NCI-H1694 (cell line): Measurements from ENCODE around the gene UBE3C.
"Not testable (repeated sequence)": the region's sequence is repeated elsewhere in the genome, so short reads cannot be mapped to it uniquely, and the experiment has no call there.

ENCODE experiments used
- DNase-seq: peaks from one replicate; lab custom pipeline; 2025; lab: John Stamatoyannopoulos, UW

Gene UBE3C

DNA sequence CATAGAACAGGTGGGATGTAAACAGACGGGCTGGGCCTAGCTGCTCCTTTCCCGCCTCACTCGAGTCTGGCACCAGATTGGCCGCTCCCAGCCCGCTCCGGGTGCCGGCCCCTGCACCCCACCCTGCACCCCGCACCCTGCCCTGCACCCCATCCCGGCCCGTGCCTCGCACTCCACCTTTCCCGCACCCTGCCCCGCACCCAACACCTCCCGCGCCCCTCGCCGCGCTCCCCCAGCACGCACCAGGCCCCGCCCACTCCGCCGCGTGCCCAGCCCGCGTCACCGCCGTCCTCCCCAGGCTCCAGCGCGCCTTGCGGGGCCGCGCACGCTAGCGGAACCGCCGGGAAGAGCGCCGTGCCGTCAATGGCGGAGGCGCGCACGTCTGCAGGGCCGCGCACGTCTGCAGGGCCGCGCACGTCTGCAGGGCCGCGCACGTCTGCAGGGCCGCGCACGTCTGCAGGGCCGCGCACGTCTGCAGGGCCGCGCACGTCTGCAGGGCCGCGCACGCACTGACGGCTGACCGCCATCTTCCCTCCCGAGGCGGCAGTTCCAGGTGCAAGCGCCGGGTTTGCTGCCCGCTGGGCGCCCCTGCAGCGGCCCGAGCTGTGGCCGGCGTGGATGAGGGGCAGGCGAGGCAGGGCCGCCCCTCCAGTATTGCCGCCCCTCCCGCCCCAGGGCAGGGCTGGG is at the start of gene UBE3C:
TSS of gene UBE3C (plus strand) at position 503 of the 687 bp plus-strand sequence. CDS start 347 bp downstream, outside the sequence.
- peak; percentile 55 for DNase-seq

- DNase-seq: no peak
Measured at GRCh38 chr7:157089100-157089610, 49.6 kb upstream of the UBE3C start.

GRCh38 chr7:157090485-157091165 is 48.1 kb upstream of the UBE3C start:
- DNase-seq: no peak

- no peak for DNase-seq
Measured at GRCh38 chr7:157096286-157097055, 42.3 kb upstream of the UBE3C start.

DNA sequence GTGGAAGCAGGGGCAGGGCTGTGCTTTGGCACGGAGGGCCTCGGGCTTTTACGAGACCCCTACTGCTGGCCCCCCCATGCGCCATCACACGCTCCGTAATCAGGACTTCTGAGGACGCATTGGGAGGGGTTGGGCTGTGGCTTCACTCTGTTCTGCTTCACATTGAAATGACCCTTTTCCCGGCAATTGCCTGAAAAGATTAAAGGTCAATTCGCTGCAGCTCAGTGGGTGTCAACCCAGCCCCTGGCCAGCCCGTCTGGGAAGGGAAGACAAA is 41.7 kb upstream of the UBE3C start:
- DNase-seq: no peak

- no peak for DNase-seq
Measured at GRCh38 chr7:157097569-157097968, 41.2 kb upstream of the UBE3C start.

DNA sequence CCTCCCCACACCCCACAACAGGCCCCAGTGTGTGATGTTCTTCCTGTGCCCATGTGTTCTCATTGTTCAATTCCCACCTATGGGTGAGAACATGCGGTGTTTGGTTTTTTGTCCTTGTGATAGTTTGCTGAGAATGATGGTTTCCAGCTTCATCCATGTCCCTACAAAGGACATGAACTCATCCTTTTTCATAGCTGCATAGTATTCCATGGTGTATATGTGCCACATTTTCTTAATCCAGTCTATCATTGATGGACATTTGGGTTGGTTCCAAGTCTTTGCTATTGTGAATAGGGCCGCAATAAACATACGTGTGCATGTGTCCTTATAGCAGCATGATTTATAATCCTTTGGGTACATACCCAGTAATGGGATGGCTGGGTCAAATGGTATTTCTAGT is 38.7 kb upstream of the UBE3C start:
- DNase-seq: not testable (repeated sequence)

DNA sequence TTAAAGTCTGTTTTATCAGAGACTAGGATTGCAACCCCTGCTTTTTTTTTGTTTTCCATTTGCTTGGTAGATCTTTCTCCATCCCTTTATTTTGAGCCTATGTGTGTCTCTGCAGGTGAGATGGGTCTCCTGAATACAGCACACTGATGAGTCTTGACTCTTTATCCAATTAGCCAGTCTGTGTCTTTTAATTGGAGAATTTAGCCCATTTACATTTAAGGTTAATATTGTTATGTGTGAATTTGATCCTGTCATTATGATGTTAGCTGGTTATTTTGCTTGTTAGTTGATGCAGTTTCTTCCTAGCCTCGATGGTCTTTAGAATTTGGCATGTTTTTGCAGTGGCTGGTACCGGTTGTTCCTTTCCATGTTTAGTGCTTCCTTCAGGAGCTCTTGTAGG is 35.1 kb upstream of the UBE3C start:
- not testable (repeated sequence) for DNase-seq

DNA sequence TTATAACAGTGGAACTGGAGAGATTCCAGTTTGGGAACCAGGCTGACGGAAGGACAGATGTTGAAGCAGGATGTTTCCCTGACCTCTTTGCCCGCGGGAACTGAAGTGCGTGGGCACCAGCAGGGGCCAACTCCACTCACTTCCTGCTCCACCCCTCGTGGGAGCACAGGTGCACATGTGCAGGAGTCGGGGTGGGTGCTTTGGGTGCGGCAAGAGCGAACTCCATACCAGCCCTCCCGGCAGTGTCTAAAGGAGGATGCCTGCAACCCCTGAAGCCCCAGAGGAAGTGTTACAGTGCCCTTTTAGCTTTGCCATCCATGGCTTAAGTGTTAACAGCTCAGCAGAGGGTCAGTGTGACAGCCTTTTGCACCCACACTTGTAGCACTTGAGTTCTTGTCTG is 27.4 kb upstream of the UBE3C start:
- DNase-seq: no peak

DNA sequence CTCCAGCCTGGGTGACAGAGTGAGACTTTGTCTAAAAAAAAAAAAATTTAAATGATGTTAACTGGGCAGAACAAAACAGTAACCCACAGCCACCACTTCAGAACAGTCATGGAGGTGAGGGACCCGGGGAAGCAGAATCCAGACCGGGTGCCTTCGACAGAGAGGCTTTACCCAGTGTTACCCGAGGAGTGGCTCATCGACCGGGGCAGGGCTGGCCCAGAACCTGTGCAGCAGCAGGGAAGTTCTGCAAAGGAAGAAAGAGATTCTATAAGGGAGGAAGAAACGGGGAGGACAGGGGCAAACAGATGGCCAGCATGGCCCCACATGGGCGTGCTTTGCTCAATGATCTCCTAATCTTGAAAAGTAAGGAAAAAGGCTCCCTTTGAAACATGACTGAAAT is 26.0 kb upstream of the UBE3C start:
- no peak for DNase-seq

DNA sequence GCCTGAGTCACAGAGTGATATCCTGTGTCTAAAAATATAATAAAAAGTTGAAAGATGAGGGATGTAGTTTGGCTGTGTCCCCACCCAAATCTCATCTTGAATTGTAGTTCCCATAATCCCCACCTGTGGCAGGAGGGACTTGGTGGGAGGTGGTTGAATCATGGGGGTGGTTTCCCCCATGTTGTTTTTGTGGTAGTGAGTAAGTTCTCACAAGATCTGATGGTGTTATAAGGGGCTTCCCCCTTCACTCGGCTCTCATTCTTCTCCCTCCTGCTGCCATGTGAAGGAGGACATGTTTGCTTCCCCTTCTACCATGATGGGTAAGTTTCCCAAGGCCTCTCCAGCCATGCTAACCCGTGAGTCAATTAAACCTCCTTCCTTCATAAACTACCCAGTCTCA is 25.1 kb upstream of the UBE3C start:
- no peak for DNase-seq

- DNase-seq: no peak
Measured at GRCh38 chr7:157116762-157117161, 22.0 kb upstream of the UBE3C start.

- DNase-seq: no peak
Measured at GRCh38 chr7:157117796-157118195, 20.9 kb upstream of the UBE3C start.

GRCh38 chr7:157120181-157120580 is 18.5 kb upstream of the UBE3C start:
- DNase-seq: no peak

GRCh38 chr7:157121184-157121715 is 17.5 kb upstream of the UBE3C start:
- DNase-seq: no peak

- DNase-seq: no peak
Measured at GRCh38 chr7:157122800-157123495, 15.8 kb upstream of the UBE3C start.

DNA sequence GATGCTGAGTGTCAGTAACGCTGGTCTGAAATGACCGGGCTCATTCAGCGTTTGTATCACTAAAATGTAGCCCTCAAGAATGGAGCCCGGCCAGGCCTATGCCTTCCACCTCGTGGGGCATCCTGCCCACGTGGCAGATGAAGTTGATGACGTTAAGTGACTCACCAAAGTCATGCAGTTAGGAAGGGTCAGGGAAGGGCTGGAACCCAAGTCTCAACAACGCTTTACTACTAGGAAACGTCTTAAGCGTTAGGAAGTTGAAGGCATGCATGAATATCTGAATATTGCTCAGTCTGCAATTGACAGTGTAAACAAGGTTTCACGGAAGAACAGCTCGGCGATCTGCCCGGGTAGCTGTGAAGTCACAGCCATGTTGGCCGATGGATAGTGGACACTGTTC is 14.0 kb upstream of the UBE3C start:
- DNase-seq: no peak

GRCh38 chr7:157125376-157126223 is 13.1 kb upstream of the UBE3C start:
- DNase-seq: no peak

GRCh38 chr7:157126921-157127320 is 11.8 kb upstream of the UBE3C start:
- no peak for DNase-seq

- DNase-seq: no peak
Measured at GRCh38 chr7:157129200-157129599, 9.5 kb upstream of the UBE3C start.

GRCh38 chr7:157129907-157130460 is 8.7 kb upstream of the UBE3C start:
- no peak for DNase-seq
